LHCN-M2 (cell line): ENCODE results near the gene PPP1R12C. TPM values are rescaled to one million over a fixed set of nuclear protein-coding genes. Genes with fewer than 3 reads are reported as not detected.
A peak's percentile ranks its signal among the peaks of the same experiment; 100 is the strongest.
"Not testable (repeated sequence)": the region's sequence is repeated elsewhere in the genome, so short reads cannot be mapped to it uniquely, and the experiment has no call there.

Experiments used
- DNase-seq: peaks from one replicate; pipeline ENCODE4 v3.0.0-alpha.2; 2012; ENCODE audit warnings: low read depth
- polyA plus RNA-seq: library from polyadenylated mRNA; unstranded; fragments of >200 nt; gene quantifications from one replicate; pipeline ENCODE4 v1.2.1, GENCODE V29; 2012; ENCODE audit warnings: missing spikeins
- total RNA-seq: library from RNA; depleted of rRNA; stranded (reverse); fragments of >200 nt; gene quantifications from 2 replicates; pipeline ENCODE4 v1.2.3, GENCODE V29; 2014; rRNA removed

The PPP1R12C gene
- total RNA-seq, result 78.0 and 90.4 TPM in 2 replicates
- 65.9 TPM for polyA plus RNA-seq

- DNase-seq, result no peak
These were observed at the start of gene PPP1R12C for GRCh38 chr19:55116859-55117662. Gene PPP1R12C (minus strand): TSS chr19:55117637. CDS start chr19:55117543, 94 bp downstream.

- peak; percentile 97 for DNase-seq
These were observed 49.3 kb upstream of the PPP1R12C start, which contains the start of gene DNAAF3 for GRCh38 chr19:55166530-55167268. Gene DNAAF3 (minus strand): TSS chr19:55166613. CDS start chr19:55166413, 200 bp downstream.

- peak; percentile 75 for DNase-seq
These were observed 48.6 kb upstream of the PPP1R12C start for GRCh38 chr19:55165952-55166529.

- no peak for DNase-seq
These were observed 44.3 kb upstream of the PPP1R12C start for GRCh38 chr19:55161571-55162322.

- no peak for DNase-seq
These were observed 43.5 kb upstream of the PPP1R12C start for GRCh38 chr19:55160986-55161365.

GRCh38 chr19:55160128-55160985, 42.9 kb upstream of the PPP1R12C start:
- DNase-seq, result peak; percentile 82

- DNase-seq, result peak; percentile 81
These were observed 41.7 kb upstream of the PPP1R12C start for GRCh38 chr19:55158848-55159749.

- no peak for DNase-seq
These were observed 41.0 kb upstream of the PPP1R12C start for GRCh38 chr19:55158423-55158822.

- no peak for DNase-seq
These were observed 39.8 kb upstream of the PPP1R12C start, which contains the start of gene TNNI3 for GRCh38 chr19:55157064-55157908. Gene TNNI3 (minus strand): TSS chr19:55157732. CDS start chr19:55157589, 143 bp downstream.

- peak; percentile 29 for DNase-seq
These were observed 39.0 kb upstream of the PPP1R12C start for GRCh38 chr19:55156202-55157063.

- not testable (repeated sequence) for DNase-seq
These were observed 38.3 kb upstream of the PPP1R12C start for GRCh38 chr19:55155784-55156183.

GRCh38 chr19:55153652-55154264, 36.3 kb upstream of the PPP1R12C start:
- DNase-seq, result no peak

- DNase-seq, result peak; percentile 59
These were observed 34.6 kb upstream of the PPP1R12C start for GRCh38 chr19:55152017-55152416.

GRCh38 chr19:55149078-55150003, 31.9 kb upstream of the PPP1R12C start, which contains the start of gene TNNT1:
Gene TNNT1 (minus strand): TSS chr19:55149206. CDS start chr19:55147157, 2,049 bp downstream.
- DNase-seq, result peak; percentile 54

GRCh38 chr19:55147545-55148251, 30.3 kb upstream of the PPP1R12C start:
- peak; percentile 86 for DNase-seq
